GM10266 (cell line): ENCODE measurements around the gene BANP.
"Not testable (repeated sequence)": the region's sequence is repeated elsewhere in the genome, so short reads cannot be mapped to it uniquely, and the experiment has no call there.

ENCODE experiments used
- DNase-seq: peaks from one replicate; pipeline ENCODE4 v3.0.0; 2012; ENCODE audit errors: extremely low spot score
- TF ChIP-seq, protein P1 (sequence below): IDR thresholded peaks from 2 replicates; pipeline ENCODE4 v1.5.1; 2012; ENCODE audit warnings: mild to moderate bottlenecking, low read depth; ENCODE audit not compliant: control insufficient read depth, insufficient read depth; ENCODE audit errors: missing control alignments

BANP gene

DNA sequence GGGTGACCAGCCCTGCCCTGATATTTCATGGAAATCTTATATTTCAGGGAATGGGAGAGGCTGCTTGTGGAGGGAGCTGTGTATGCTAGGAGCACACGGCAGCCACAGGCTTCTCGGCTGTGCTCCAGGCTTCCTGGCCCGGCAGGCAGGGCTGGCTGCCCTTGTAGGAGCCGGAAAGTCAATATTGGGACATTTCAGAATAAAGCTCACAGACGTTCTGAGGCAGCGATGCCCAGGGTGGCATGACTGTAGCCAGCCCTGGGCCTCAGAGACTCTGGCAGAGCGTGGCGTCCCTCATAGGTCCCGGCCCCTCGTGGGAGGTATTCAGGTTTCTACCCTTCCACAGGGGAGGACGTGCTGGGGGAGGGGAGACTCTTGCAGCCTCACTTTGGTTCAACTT, 65.7 kb downstream of the BANP start:
- TF ChIP-seq, protein P1, sequence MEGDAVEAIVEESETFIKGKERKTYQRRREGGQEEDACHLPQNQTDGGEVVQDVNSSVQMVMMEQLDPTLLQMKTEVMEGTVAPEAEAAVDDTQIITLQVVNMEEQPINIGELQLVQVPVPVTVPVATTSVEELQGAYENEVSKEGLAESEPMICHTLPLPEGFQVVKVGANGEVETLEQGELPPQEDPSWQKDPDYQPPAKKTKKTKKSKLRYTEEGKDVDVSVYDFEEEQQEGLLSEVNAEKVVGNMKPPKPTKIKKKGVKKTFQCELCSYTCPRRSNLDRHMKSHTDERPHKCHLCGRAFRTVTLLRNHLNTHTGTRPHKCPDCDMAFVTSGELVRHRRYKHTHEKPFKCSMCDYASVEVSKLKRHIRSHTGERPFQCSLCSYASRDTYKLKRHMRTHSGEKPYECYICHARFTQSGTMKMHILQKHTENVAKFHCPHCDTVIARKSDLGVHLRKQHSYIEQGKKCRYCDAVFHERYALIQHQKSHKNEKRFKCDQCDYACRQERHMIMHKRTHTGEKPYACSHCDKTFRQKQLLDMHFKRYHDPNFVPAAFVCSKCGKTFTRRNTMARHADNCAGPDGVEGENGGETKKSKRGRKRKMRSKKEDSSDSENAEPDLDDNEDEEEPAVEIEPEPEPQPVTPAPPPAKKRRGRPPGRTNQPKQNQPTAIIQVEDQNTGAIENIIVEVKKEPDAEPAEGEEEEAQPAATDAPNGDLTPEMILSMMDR, result no peak
- no peak for DNase-seq

DNA sequence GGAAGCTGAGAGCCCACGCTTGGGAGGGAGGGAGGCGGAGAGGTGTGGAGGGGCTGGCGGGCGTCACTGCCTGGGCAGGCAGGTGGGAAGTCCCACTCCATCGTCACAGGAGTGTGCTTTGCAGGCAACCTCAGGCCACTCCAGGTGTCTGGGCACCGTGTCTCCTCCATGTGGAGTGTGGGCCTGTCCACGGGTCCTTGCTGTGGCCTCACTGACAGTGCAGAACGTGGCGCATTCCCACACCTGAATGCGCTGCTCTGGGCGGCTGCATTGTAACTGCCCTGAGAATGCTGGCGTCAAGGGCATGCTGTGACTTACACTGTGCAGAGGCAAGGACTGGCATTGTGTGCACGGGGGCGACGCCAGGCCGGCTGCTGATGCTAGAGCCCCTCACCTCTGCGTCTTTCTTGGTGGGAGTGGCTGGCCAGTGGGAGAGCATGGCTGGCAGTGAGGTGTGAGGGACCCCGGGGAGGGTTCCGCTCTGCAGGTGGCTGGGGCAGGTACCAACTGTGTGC, 66.4 kb downstream of the BANP start:
- no peak for DNase-seq

DNA sequence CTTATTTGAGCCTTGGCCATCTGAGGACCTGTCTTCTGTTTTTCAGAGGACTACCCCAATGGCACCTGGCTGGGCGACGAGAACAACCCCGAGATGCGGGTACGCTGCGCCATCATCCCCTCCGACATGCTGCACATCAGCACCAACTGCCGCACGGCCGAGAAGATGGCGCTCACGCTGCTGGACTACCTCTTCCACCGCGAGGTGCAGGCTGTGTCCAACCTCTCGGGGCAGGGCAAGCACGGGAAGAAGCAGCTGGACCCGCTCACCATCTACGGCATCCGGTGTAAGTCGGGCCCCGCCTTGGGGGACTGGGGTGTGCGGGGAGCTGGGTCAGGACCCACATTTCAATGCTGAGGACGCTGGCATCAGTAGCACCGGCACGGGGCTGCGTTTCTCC, 67.1 kb downstream of the BANP start:
- DNase-seq, result not testable (repeated sequence)

More for the DNA sequence above, 66.4 kb downstream of the BANP start:
- TF ChIP-seq, protein P1, result no peak

DNA sequence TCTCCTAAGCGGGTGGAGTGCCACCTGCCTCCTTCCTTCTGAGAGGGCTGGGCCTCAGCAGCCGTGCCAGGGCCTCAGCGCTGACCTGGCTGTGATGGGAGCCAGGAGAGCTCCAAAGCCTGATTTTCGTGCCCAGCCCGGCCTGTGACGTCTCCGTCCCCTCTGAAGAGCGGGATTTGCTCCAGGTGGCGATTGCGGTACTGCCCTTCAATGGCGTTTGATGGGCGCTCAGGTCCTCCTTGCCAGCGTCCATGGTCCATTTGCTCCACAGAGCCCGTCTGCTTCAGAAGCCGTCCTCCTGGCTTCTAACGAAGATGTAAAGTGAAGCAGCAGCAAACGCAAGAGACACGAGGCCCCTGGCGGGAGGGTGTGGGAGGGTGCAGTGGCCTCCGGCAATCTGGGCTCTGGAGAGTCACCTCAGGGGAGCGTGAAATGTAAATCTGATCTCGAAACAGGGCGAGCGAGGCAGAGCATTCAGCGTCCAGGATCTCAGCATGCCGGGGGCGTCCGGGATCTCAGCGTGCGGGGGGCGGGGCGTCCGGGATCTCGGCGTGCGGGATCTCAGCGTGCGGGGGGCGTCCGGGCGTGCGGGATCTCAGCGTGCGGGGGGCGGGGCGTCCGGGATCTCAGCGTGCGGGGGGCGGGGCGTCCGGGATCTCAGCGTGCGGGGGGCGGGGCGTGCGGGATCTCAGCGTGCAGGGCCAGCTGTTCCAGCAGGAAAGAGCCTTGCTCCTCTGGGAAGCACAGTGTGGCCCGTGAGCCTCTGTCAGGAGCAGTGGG, 68.0 kb downstream of the BANP start:
- not testable (repeated sequence) for DNase-seq

DNA sequence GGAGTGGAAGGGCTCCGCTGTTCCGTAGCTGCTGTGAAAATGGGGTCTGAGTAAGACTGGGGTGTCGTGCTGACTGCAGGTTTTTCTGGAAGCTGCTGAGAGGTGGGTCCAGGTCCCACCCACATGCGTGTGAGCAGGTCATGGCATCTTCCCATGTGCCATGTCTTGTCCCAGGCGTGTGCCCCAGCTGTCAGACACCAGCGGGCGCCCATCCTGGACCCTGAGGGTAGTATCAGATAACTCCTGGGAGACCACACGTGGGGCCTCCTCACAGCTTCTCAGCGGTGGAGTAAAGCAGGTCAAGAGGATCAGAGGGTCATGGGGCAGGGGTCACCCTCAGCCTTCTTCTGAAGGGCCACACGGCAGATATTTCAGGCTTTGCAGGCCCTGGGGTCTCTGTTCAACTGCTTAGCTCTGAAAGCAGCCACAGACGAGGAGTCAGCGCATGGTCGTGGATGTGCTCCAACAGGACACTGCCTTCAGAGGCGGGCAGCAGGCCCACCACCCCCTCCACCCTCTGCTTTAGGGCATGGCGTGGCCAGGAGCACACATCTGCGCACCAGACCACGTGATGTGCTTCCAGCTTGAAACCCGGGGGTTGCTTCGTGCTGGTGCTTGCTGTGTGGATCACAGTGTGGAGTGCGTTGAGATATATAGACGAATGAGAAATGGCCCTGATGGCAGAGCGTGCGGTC, 68.7 kb downstream of the BANP start:
- TF ChIP-seq, protein P1, result no peak
- no peak for DNase-seq

DNA sequence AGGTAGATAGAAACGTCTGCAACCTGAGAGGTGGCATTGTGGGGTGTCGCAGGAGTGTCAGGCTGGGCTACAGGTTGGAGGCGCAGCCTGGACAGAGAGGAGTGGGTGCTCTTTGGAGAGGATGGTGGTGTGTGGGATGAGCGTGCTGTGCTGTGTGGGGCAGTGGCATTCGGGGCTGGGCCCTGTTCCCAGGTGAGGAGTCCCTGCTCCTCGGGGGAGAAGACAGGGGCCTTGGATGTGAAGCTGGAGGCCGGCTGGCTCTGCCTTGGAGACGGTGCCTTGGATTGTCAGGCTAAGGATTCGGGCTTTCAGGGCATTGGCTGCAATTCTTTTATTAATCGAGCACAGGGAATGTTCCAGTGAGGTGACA, 69.3 kb downstream of the BANP start:
- TF ChIP-seq, protein P1, result no peak
- DNase-seq, result no peak

DNA sequence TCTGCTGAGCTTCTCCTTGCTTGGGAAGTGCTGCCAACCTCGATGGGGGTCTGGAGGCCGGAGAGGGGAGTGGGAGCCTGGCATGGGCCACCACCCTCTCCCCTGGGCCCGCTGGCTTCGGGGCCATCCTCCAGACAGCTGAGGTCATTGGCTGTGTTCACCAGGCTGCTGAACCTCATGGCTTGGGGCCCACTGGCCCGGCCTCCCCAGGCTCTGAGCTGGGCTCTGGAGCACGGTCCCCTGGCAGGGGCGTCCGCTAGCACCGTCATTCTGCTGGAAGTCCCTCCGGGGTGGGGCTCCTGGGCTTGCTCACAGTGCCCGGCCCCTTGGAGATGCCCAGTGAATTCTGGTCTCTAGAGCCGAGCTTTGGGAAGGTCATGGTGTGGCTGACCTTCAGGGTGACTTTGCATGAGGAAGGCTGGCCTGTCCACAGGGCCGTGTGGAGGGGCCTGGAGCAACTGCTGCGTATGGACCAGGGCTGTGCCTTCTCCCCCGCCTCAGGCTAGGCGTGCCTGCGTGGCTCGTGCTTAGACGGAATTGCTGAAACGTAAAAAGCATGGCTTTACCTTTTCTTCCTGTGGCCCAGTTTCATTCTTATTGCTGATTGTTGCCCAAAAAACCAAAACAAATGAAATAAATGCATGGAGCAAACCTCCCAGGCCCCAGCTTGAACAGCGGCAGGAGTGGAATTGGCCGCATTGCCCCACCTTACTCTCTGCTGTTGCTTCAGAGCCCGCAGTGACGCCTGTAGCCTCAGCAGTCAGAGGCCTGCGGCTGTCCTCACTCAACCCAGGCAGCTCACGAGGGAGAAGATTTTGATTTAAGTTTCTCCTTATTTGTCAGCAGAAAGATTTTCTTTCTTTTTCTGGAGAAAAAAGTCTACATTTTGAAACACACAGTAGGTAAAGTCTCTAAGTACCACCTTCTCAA, 70.1 kb downstream of the BANP start:
- not testable (repeated sequence) for DNase-seq

DNA sequence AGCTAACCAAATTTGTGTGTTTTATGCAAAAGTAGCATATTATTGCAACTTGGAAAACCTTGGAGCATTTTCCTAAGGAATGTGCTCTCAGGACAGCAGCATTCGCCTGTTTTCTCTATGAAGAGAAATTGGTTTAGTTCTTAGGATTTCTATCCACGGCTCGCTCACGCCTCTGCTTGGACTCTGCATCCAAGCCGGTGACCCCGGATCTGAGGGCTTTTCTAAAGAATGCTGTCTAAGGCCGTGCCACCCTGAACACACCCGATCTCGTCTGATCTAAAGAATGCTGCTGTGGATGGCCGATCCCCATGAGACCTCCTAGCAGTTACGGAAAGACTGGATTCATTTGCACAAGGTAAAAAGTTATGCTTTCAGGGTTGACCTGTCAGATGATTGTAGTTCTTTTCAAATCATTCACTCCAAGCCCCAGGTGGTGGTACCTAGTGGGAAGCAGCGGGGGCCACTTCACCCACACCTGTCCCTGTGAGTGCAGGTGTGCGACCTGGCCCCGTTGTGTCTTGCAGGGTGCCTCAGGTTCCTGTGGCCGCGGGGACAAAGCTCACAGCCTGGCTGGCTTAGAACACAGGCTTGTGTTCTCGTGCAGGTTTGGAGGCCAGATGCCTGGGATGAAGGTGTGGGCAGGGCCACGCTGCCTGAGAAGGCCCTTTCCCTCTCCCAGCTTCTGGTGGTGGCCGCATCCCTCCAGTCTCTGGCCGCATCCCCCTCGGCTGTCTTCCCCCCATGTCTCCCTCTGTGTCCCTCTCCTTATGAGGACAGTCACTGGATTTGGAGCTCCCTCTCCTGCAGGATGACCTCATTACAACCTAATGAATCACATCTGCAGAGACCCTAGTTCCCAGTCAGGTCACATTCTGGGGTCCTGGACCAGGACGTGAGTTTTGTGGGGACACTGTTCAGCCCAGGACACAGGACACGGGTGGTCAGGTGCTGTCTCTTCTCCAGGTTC, 71.1 kb downstream of the BANP start:
- no peak for DNase-seq
- TF ChIP-seq, protein P1, result no peak
